Natural killer cell (primary cell): Measurements from ENCODE around the gene MUC5B. TPM values are rescaled to one million over a fixed set of nuclear protein-coding genes. Genes with fewer than 3 reads are reported as not detected.

Experiments
- ATAC-seq, 3 donors: fragments of 150-1000 bp in 2 of 3; fragments of 200-7000 bp in 1 of 3; cut with Tn5 transposase; 1 replicate in 1 of 3; 2 replicates in 2 of 3; pipeline ENCODE4 v1.10.0; 2021; ENCODE audit warnings: mild to moderate bottlenecking in 2 of 3, moderate library complexity in 2 of 3
- DNase-seq, 2 donors: peaks; one replicate each; pipeline versions ENCODE4 v3.0.0 to v3.0.0-alpha.2; 2013 to 2021; ENCODE audit warnings: mixed read lengths in 1 of 2
- H3K27ac ChIP-seq: one replicate; pipeline ENCODE4 v1.5.1; 2013; ENCODE audit warnings: mild to moderate bottlenecking, low read length
- H3K27me3 ChIP-seq: one replicate; pipeline ENCODE4 v1.6.1; 2013; ENCODE audit warnings: low read length; ENCODE audit not compliant: control insufficient read depth, insufficient read depth
- H3K36me3 ChIP-seq: one replicate; pipeline ENCODE4 v1.6.1; 2013; ENCODE audit warnings: low read length; ENCODE audit not compliant: control insufficient read depth, insufficient read depth
- H3K4me1 ChIP-seq: one replicate; pipeline ENCODE4 v1.6.1; 2013; ENCODE audit warnings: low read length; ENCODE audit not compliant: control insufficient read depth, insufficient read depth
- H3K4me3 ChIP-seq: one replicate; pipeline ENCODE4 v1.5.1; 2013; ENCODE audit warnings: low read length
- H3K9me3 ChIP-seq: one replicate; pipeline ENCODE4 v1.6.1; 2013; ENCODE audit warnings: low read length; ENCODE audit not compliant: control insufficient read depth, insufficient read depth
- H3K27ac Mint-ChIP-seq, 2 donors: one replicate each; pipeline ENCODE4 v1.8.0; 2022; ENCODE audit warnings: mild to moderate bottlenecking in 2 of 2, mixed read lengths in 2 of 2, moderate library complexity in 1 of 2
- H3K27me3 Mint-ChIP-seq, 2 donors: one replicate each; pipeline ENCODE4 v1.8.0; 2022; ENCODE audit warnings: low read depth in 2 of 2, mixed read lengths in 2 of 2
- H3K36me3 Mint-ChIP-seq: one replicate; pipeline ENCODE4 v1.8.0; 2022; ENCODE audit warnings: mixed read lengths
- H3K4me1 Mint-ChIP-seq, 2 donors: one replicate each; pipeline ENCODE4 v1.8.0; 2022; ENCODE audit warnings: mixed read lengths in 2 of 2
- H3K4me3 Mint-ChIP-seq: one replicate; pipeline ENCODE4 v1.8.0; 2022; ENCODE audit warnings: mild to moderate bottlenecking, moderate library complexity, mixed read lengths
- H3K9me3 Mint-ChIP-seq, 2 donors: one replicate each; pipeline ENCODE4 v1.8.0; 2022; ENCODE audit warnings: mixed read lengths in 2 of 2
- WGBS: methylation state at CpG from one replicate; pipeline ENCODE4 v1.1.7; 2013; ENCODE audit warnings: missing lambda C conversion rate; ENCODE audit not compliant: insufficient coverage; 5-methylcytosine and 5-hydroxymethylcytosine counted together
- intact Hi-C: fragments of 100-400 bp; cut with micrococcal nuclease; formaldehyde crosslinking; loops from one replicate; pipeline ENCODE4 v1.14.2; 2022
- total RNA-seq, 4 donors: library from RNA; stranded (reverse); fragments of 120-200 nt in 1 of 4; gene quantifications; one replicate each; pipeline versions ENCODE4 v1.2.3 to v1.2.4, GENCODE V29; 2013 to 2022
- TF ChIP-seq, protein P1 (sequence below): fragments of 200-600 bp; IDR thresholded peaks from one replicate; pipeline ENCODE4 v1.8.0; 2022; ENCODE audit warnings: antibody characterized with exemption

The MUC5B gene
- total RNA-seq, 3 donors from 2014 or later (not counting 1 experiment from before 2014, with no cell fraction given): not detected

DNA sequence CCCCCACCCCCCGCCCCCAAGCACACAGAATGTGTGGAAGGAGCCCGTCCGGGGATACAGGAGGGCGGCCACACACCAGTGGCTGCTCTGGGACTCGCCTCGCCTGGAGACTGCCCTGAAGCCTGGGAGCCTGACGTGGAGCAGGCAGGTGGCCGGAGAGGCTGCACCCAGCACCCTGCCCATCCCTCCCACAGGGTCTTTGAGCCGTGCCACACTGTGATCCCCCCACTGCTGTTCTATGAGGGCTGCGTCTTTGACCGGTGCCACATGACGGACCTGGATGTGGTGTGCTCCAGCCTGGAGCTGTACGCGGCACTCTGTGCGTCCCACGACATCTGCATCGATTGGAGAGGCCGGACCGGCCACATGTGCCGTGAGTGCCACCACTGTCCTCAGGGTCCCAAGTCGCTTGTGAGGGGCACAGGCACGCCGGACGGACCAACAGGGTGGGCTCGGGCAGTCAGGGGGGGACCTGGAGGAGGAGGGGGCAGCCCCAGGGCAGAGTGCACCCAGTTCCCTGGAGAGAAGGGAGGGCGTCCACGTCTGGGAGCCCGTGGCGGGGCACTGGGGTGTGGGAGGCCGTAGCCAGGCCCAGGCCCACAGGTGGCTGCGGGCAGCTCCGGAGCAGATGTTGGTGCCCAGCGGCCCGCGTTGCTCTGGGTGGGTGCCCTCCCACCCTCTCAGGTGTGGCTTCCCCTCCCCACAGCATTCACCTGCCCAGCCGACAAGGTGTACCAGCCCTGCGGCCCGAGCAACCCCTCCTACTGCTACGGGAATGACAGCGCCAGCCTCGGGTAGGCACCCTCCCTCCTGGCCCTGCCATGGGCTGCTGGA, 27.0 kb upstream of the MUC5B start:
- no peaks in the 10 kb centered on the region for H3K27me3 ChIP-seq
- Mint-ChIP-seq H3K9me3 (no peaks in the 10 kb centered on the region), H3K36me3 (no peaks in the 10 kb centered on the region), H3K4me3 (no peak overlapping the region), H3K4me1 (no peaks in the 10 kb centered on the region), H3K27ac (no peak overlapping the region), H3K27me3 (no peaks in the 10 kb centered on the region)
- H3K36me3 ChIP-seq: no peaks in the 10 kb centered on the region
- no peaks in the 10 kb centered on the region for H3K4me1 ChIP-seq
- TF ChIP-seq, protein P1, sequence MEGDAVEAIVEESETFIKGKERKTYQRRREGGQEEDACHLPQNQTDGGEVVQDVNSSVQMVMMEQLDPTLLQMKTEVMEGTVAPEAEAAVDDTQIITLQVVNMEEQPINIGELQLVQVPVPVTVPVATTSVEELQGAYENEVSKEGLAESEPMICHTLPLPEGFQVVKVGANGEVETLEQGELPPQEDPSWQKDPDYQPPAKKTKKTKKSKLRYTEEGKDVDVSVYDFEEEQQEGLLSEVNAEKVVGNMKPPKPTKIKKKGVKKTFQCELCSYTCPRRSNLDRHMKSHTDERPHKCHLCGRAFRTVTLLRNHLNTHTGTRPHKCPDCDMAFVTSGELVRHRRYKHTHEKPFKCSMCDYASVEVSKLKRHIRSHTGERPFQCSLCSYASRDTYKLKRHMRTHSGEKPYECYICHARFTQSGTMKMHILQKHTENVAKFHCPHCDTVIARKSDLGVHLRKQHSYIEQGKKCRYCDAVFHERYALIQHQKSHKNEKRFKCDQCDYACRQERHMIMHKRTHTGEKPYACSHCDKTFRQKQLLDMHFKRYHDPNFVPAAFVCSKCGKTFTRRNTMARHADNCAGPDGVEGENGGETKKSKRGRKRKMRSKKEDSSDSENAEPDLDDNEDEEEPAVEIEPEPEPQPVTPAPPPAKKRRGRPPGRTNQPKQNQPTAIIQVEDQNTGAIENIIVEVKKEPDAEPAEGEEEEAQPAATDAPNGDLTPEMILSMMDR: no peak
- no peak overlapping the region for H3K4me3 ChIP-seq
- intact Hi-C loops: no loop called here
- H3K27ac ChIP-seq: no peak overlapping the region
- WGBS: 92% methylated on average over 41 of the region's 41 CpGs
- ATAC-seq: no peak
- H3K9me3 ChIP-seq: no peaks in the 10 kb centered on the region
- DNase-seq: peak in 1 of 2 donors; percentile 13

DNA sequence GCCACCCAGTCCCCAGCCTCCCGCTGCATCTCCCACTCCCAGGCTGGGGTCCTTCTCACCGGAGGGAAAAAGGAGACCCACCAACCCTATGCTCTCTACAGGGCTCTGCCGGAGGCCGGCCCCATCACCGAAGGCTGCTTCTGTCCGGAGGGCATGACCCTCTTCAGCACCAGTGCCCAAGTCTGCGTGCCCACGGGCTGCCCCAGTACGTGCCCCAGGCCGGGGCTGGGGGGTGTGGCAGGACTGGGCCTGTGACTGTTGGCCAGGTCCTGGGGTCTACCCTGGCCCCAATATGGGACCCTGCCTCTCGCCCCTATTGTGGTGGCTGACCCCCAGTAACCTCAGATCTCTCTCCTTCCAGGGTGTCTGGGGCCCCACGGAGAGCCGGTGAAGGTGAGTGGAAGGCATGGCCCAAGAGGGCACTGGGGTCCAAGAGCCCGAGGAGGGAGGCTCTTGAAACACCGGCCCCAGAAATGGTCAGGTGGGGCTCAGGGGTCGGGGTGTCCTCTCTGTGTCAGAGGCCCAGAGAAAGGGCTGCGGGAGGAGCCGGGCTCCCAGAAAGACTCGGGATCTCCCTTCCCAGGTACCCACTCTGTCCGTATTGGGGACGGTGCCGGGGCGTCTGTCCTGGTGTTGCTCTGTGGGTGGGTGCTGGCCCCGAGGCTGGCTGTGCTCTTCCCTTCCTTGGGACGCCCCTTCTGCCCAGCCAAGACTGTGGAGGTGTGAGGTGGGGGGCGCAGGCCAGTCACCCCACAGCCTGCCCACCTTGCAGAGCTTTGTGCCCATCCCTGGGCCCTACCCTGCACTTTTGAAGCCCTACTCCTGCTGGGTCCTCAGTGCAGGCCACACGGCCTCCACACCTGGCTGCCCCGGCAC, 26.1 kb upstream of the MUC5B start:
- H3K27me3 ChIP-seq: no peaks in the 10 kb centered on the region
- Mint-ChIP-seq H3K9me3 (no peaks in the 10 kb centered on the region), H3K36me3 (no peaks in the 10 kb centered on the region), H3K4me3 (no peak overlapping the region), H3K27me3 (no peaks in the 10 kb centered on the region), H3K27ac (no peak overlapping the region), H3K4me1 (no peaks in the 10 kb centered on the region)
- H3K36me3 ChIP-seq: no peaks in the 10 kb centered on the region
- DNase-seq (no peak), ATAC-seq (peak in 1 of 3 donors; percentile 19)
- intact Hi-C loops: no loop called here
- WGBS: 85% methylated on average over 27 of the region's 28 CpGs
- no peak overlapping the region for H3K27ac ChIP-seq
- no peaks in the 10 kb centered on the region for H3K9me3 ChIP-seq
- H3K4me3 ChIP-seq: no peak overlapping the region
- no peaks in the 10 kb centered on the region for H3K4me1 ChIP-seq
- TF ChIP-seq, protein P1: no peak

DNA sequence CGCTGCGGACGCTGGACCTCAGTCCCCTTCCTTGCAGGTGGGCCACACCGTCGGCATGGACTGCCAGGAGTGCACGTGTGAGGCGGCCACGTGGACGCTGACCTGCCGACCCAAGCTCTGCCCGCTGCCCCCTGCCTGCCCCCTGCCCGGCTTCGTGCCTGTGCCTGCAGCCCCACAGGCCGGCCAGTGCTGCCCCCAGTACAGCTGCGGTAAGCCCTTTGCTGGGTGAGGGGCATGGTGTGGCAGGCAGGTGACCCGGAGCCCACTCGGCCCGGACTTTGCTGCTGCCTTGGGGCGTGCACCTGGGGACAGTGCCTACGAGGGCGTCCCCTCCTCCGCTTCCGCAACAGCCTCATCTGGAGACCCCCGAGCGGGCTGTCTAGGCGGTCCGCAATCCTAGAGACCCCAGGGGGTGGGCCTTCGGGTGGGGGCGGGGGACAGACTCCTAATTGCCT, 25.4 kb upstream of the MUC5B start:
- Mint-ChIP-seq H3K36me3 (no peaks in the 10 kb centered on the region), H3K9me3 (no peaks in the 10 kb centered on the region), H3K27ac (no peak overlapping the region), H3K4me3 (no peak overlapping the region), H3K4me1 (no peaks in the 10 kb centered on the region), H3K27me3 (no peaks in the 10 kb centered on the region)
- TF ChIP-seq, protein P1: no peak
- H3K4me1 ChIP-seq: no peaks in the 10 kb centered on the region
- intact Hi-C loops: no loop called here
- 87% methylated on average over 29 of the region's 29 CpGs for WGBS
- H3K4me3 ChIP-seq: no peak overlapping the region
- H3K27me3 ChIP-seq: no peaks in the 10 kb centered on the region
- no peak overlapping the region for H3K27ac ChIP-seq
- H3K9me3 ChIP-seq: no peaks in the 10 kb centered on the region
- DNase-seq (peak in 1 of 2 donors; percentile 11), ATAC-seq (no peak)
- no peaks in the 10 kb centered on the region for H3K36me3 ChIP-seq
